SKM-1 treated with dmso at 0.1 percent for 144 hours (cell line): ENCODE data around the gene PET100.

Experiments used
- DNase-seq: peaks from one replicate; lab custom pipeline; 2025; ENCODE audit not compliant: unreplicated experiment; lab: John Stamatoyannopoulos, UW

The PET100 gene

GRCh38 chr19:7677669-7678311 lies 48.2 kb downstream of the PET100 start:
- DNase-seq = no peak

GRCh38 chr19:7678971-7679751 lies 49.6 kb downstream of the PET100 start:
- no peak for DNase-seq

- no peak for DNase-seq
These were observed 50.4 kb downstream of the PET100 start for GRCh38 chr19:7679771-7680605.

GRCh38 chr19:7680606-7681339 lies 51.2 kb downstream of the PET100 start, which contains the start of gene TRAPPC5:
Gene TRAPPC5, plus strand, starts transcription at chr19:7680833. Its CDS starts 1,421 bp downstream, at chr19:7682254.
- DNase-seq = peak; percentile 82
